HG03064 (cell line): ENCODE data around the gene GPNMB.
A peak's percentile ranks its signal among the peaks of the same experiment; 100 is the strongest.

ENCODE experiments used
- ATAC-seq: cut with Tn5 transposase; IDR thresholded peaks from one replicate; pipeline ENCODE4 v1.9.1; 2021; ENCODE audit warnings: low read depth; ENCODE audit not compliant: unreplicated experiment

GPNMB gene

GRCh38 chr7:23226844-23227450 is 19.6 kb upstream of the GPNMB start:
- no peak for ATAC-seq

GRCh38 chr7:23228412-23228811 is 18.2 kb upstream of the GPNMB start:
- no peak for ATAC-seq

- no peak for ATAC-seq
These were observed 15.9 kb upstream of the GPNMB start for GRCh38 chr7:23230641-23231101.

- no peak for ATAC-seq
These were observed 13.6 kb upstream of the GPNMB start for GRCh38 chr7:23232966-23233365.

- peak; percentile 95 for ATAC-seq
These were observed 11.8 kb upstream of the GPNMB start for GRCh38 chr7:23234569-23235296.

- no peak for ATAC-seq
These were observed 10.8 kb upstream of the GPNMB start for GRCh38 chr7:23235813-23236221.

- no peak for ATAC-seq
These were observed 9.6 kb upstream of the GPNMB start for GRCh38 chr7:23237000-23237399.

GRCh38 chr7:23238983-23239652 is 7.5 kb upstream of the GPNMB start:
- ATAC-seq: no peak

GRCh38 chr7:23239698-23240097 is 6.9 kb upstream of the GPNMB start:
- ATAC-seq: no peak

GRCh38 chr7:23242321-23242720 is 4.3 kb upstream of the GPNMB start:
- ATAC-seq: no peak

GRCh38 chr7:23242935-23243334 is 3.6 kb upstream of the GPNMB start:
- ATAC-seq: no peak

- ATAC-seq: no peak
These were observed 549 bp downstream of the GPNMB start for GRCh38 chr7:23247046-23247602.

GRCh38 chr7:23247603-23248335 is 1.2 kb downstream of the GPNMB start:
- ATAC-seq: no peak

GRCh38 chr7:23249486-23249885 is 2.9 kb downstream of the GPNMB start:
- no peak for ATAC-seq

- ATAC-seq: no peak
These were observed 7.6 kb downstream of the GPNMB start for GRCh38 chr7:23254051-23254681.

GRCh38 chr7:23256731-23257130 is 10.2 kb downstream of the GPNMB start:
- ATAC-seq: no peak

- ATAC-seq: no peak
These were observed 13.8 kb downstream of the GPNMB start for GRCh38 chr7:23260371-23260770.

- no peak for ATAC-seq
These were observed 15.4 kb downstream of the GPNMB start for GRCh38 chr7:23261843-23262452.

GRCh38 chr7:23264916-23265458 is 18.4 kb downstream of the GPNMB start:
- no peak for ATAC-seq

GRCh38 chr7:23266918-23267317 is 20.3 kb downstream of the GPNMB start:
- no peak for ATAC-seq
